Prostate gland (tissue), 2 donors: ENCODE data around the gene CERS6.

Experiments used
- CTCF ChIP-seq, 4 experiments: fragments of 200-600 bp in 2 of 4; fragments of 450-650 bp in 2 of 4; sonication (generic) in 2 of 4; IDR thresholded peaks; 1 replicate in 3 of 4; 2 replicates in 1 of 4; pipeline ENCODE4 v1.5.1; 2016 to 2019; ENCODE audit warnings: antibody characterized with exemption in 4 of 4, mild to moderate bottlenecking in 2 of 4, moderate library complexity in 2 of 4
- POLR2A ChIP-seq: fragments of 450-650 bp; IDR thresholded peaks from one replicate; pipeline ENCODE4 v1.6.1; 2016; ENCODE audit warnings: antibody characterized with exemption, mild to moderate bottlenecking

GRCh38 chr2:168635065-168635577 lies 179.0 kb downstream of the CERS6 start:
- TF ChIP-seq POLR2A = no peak
- no peak for TF ChIP-seq CTCF (IDR thresholded peaks at IDR 0.05)
